HepG2 (cell line): ENCODE results near the gene SEM1. TPM values are rescaled to one million over a fixed set of nuclear protein-coding genes. Genes with fewer than 3 reads are reported as not detected.

Source experiments
- ZIK1 ChIP-seq: sonication (generic); formaldehyde crosslinking; IDR thresholded peaks from 2 replicates; pipeline ENCODE4 v1.5.0; 2020; ENCODE audit warnings: mild to moderate bottlenecking, low read depth, missing genetic modification reagents, borderline replicate concordance
- ZMYM3 ChIP-seq: sonication (generic); formaldehyde crosslinking; IDR thresholded peaks from 2 replicates; pipeline ENCODE4 v1.5.1; 2020; ENCODE audit warnings: mild to moderate bottlenecking, missing genetic modification reagents
- ZNF615 ChIP-seq: sonication (generic); formaldehyde crosslinking; IDR thresholded peaks from 2 replicates; pipeline ENCODE4 v1.5.0; 2020; ENCODE audit warnings: mild to moderate bottlenecking, missing genetic modification reagents, borderline replicate concordance
- polyA plus RNA-seq, 8 experiments: library from polyadenylated mRNA; depleted of rRNA in 3 of 8; stranded (reverse) in 7 of 8; unstranded in 1 of 8; fragments of >200 nt; fragmentation: Illumina TruSeq in 4 of 8; extraction: Trizol in 4 of 8; gene quantifications; 2 replicates each; pipeline versions ENCODE4 v1.2.1 to v1.2.3, GENCODE V29; 2011 to 2016; ENCODE audit warnings: low read depth in 4 of 8, missing spikeins in 1 of 8, mixed read lengths in 1 of 8; ENCODE audit not compliant: insufficient read depth in 1 of 8
- total RNA-seq, 5 experiments: library from RNA; depleted of rRNA; stranded (reverse); fragments of >200 nt; fragmentation: Illumina TruSeq; extraction: Trizol; gene quantifications; 2 replicates each; pipeline ENCODE4 v1.2.3, GENCODE V29; 2016; ENCODE audit warnings: low read depth in 1 of 5
- TF ChIP-seq, protein P1 (sequence below): IDR thresholded peaks from 2 replicates; pipeline ENCODE4 v1.6.1; 2016; ENCODE audit warnings: low read depth, missing genetic modification reagents, missing compliant biosample characterization
- TF ChIP-seq, protein P2 (sequence below): sonication (generic); formaldehyde crosslinking; IDR thresholded peaks from 2 replicates; pipeline ENCODE4 v1.5.0; 2020; ENCODE audit warnings: mild to moderate bottlenecking, missing genetic modification reagents
- TF ChIP-seq, protein P3 (sequence below): sonication (generic); formaldehyde crosslinking; IDR thresholded peaks from 2 replicates; pipeline ENCODE4; 2020; ENCODE audit warnings: missing genetic modification reagents, mild to moderate bottlenecking, borderline replicate concordance
- TF ChIP-seq, protein P4 (sequence below): sonication (generic); formaldehyde crosslinking; IDR thresholded peaks from 2 replicates; pipeline ENCODE4 v1.8.1; 2022; ENCODE audit warnings: mild to moderate bottlenecking, missing genetic modification reagents

SEM1 gene
- total and polyA plus RNA-seq, 2 of the 13 experiments (the other 11 are each of a cell fraction or from before 2014, with no cell fraction given) = 40.7 to 174 TPM

DNA sequence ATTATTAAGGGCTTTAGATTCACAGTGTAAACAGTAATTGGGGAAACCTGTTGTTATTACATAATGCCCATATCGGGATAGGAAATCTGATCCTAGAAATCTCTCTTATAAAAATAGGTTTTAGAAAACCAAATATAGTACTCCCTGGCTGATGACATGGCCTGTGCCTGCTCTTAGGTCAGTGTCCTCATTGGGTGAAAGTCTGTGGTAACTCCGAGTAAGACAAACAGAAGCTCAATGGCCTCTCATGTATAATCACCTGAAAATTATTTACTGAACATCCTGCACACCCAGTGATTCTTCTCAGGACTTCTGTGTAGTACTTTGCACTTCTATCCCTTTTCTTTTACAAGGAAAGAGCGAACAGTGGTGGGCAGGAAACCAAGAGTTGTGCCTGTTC lies 37.8 kb downstream of the SEM1 start (continued):
- TF ChIP-seq, protein P1, sequence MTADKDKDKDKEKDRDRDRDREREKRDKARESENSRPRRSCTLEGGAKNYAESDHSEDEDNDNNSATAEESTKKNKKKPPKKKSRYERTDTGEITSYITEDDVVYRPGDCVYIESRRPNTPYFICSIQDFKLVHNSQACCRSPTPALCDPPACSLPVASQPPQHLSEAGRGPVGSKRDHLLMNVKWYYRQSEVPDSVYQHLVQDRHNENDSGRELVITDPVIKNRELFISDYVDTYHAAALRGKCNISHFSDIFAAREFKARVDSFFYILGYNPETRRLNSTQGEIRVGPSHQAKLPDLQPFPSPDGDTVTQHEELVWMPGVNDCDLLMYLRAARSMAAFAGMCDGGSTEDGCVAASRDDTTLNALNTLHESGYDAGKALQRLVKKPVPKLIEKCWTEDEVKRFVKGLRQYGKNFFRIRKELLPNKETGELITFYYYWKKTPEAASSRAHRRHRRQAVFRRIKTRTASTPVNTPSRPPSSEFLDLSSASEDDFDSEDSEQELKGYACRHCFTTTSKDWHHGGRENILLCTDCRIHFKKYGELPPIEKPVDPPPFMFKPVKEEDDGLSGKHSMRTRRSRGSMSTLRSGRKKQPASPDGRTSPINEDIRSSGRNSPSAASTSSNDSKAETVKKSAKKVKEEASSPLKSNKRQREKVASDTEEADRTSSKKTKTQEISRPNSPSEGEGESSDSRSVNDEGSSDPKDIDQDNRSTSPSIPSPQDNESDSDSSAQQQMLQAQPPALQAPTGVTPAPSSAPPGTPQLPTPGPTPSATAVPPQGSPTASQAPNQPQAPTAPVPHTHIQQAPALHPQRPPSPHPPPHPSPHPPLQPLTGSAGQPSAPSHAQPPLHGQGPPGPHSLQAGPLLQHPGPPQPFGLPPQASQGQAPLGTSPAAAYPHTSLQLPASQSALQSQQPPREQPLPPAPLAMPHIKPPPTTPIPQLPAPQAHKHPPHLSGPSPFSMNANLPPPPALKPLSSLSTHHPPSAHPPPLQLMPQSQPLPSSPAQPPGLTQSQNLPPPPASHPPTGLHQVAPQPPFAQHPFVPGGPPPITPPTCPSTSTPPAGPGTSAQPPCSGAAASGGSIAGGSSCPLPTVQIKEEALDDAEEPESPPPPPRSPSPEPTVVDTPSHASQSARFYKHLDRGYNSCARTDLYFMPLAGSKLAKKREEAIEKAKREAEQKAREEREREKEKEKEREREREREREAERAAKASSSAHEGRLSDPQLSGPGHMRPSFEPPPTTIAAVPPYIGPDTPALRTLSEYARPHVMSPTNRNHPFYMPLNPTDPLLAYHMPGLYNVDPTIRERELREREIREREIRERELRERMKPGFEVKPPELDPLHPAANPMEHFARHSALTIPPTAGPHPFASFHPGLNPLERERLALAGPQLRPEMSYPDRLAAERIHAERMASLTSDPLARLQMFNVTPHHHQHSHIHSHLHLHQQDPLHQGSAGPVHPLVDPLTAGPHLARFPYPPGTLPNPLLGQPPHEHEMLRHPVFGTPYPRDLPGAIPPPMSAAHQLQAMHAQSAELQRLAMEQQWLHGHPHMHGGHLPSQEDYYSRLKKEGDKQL (CRISPR knock-in tag) = no peak
- no peak for TF ChIP-seq ZMYM3 (CRISPR knock-in tag)
- no peak for TF ChIP-seq ZIK1 (CRISPR knock-in tag)
- TF ChIP-seq, protein P2, sequence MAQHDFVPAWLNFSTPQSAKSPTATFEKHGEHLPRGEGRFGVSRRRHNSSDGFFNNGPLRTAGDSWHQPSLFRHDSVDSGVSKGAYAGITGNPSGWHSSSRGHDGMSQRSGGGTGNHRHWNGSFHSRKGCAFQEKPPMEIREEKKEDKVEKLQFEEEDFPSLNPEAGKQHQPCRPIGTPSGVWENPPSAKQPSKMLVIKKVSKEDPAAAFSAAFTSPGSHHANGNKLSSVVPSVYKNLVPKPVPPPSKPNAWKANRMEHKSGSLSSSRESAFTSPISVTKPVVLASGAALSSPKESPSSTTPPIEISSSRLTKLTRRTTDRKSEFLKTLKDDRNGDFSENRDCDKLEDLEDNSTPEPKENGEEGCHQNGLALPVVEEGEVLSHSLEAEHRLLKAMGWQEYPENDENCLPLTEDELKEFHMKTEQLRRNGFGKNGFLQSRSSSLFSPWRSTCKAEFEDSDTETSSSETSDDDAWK (CRISPR knock-in tag) = no peak
- TF ChIP-seq, protein P3, sequence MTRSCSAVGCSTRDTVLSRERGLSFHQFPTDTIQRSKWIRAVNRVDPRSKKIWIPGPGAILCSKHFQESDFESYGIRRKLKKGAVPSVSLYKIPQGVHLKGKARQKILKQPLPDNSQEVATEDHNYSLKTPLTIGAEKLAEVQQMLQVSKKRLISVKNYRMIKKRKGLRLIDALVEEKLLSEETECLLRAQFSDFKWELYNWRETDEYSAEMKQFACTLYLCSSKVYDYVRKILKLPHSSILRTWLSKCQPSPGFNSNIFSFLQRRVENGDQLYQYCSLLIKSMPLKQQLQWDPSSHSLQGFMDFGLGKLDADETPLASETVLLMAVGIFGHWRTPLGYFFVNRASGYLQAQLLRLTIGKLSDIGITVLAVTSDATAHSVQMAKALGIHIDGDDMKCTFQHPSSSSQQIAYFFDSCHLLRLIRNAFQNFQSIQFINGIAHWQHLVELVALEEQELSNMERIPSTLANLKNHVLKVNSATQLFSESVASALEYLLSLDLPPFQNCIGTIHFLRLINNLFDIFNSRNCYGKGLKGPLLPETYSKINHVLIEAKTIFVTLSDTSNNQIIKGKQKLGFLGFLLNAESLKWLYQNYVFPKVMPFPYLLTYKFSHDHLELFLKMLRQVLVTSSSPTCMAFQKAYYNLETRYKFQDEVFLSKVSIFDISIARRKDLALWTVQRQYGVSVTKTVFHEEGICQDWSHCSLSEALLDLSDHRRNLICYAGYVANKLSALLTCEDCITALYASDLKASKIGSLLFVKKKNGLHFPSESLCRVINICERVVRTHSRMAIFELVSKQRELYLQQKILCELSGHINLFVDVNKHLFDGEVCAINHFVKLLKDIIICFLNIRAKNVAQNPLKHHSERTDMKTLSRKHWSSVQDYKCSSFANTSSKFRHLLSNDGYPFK (CRISPR knock-in tag) = no peak
- TF ChIP-seq, protein P4, sequence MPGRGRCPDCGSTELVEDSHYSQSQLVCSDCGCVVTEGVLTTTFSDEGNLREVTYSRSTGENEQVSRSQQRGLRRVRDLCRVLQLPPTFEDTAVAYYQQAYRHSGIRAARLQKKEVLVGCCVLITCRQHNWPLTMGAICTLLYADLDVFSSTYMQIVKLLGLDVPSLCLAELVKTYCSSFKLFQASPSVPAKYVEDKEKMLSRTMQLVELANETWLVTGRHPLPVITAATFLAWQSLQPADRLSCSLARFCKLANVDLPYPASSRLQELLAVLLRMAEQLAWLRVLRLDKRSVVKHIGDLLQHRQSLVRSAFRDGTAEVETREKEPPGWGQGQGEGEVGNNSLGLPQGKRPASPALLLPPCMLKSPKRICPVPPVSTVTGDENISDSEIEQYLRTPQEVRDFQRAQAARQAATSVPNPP (CRISPR knock-in tag) = no peak
- TF ChIP-seq ZNF615 (CRISPR knock-in tag) = no peak
